Pancreas (tissue), 10 donors: ENCODE results near the gene USHBP1. TPM values are rescaled to one million over a fixed set of nuclear protein-coding genes. Genes with fewer than 3 reads are reported as not detected.
A peak's percentile ranks its signal among the peaks of the same experiment; 100 is the strongest.

Source experiments
- ATAC-seq, 4 donors: fragments of 200-7000 bp; cut with Tn5 transposase; one replicate each; pipeline versions ENCODE4 v1.8.0 to v1.9.1; 2020; ENCODE audit warnings: mild to moderate bottlenecking in 4 of 4, moderate library complexity in 4 of 4
- DNase-seq, 6 donors: peaks; one replicate each; pipeline ENCODE4 v3.0.0-alpha.2; 2020
- FAIRE-seq: peaks from 2 replicates; lab custom pipeline; 2012; peaks lifted over from hg19 to GRCh38; lab: Jason Lieb, UNC
- H3K27ac ChIP-seq, 4 donors: fragments of 200-600 bp; sonication (generic); 1 replicate in 3 of 4; 2 replicates in 1 of 4; pipeline versions ENCODE4 v1.5.0 to v1.8.0; 2020
- H3K27me3 ChIP-seq, 4 donors: fragments of 200-600 bp; one replicate each; pipeline ENCODE4 v1.8.0; 2021
- H3K36me3 ChIP-seq, 3 donors: fragments of 200-600 bp; sonication (generic) in 1 of 3; one replicate each; pipeline versions ENCODE4 v1.5.0 to v1.8.0; 2020 to 2021
- H3K4me1 ChIP-seq, 3 donors: fragments of 200-600 bp; one replicate each; pipeline ENCODE4 v1.8.0; 2021
- H3K4me3 ChIP-seq, 4 donors: fragments of 200-600 bp; sonication (generic) in 2 of 4; one replicate each; pipeline versions ENCODE4 v1.5.0 to v1.8.0; 2020 to 2021
- H3K9me3 ChIP-seq, 4 donors: fragments of 200-600 bp; one replicate each; pipeline ENCODE4 v1.8.0; 2021
- CTCF ChIP-seq, 4 donors: fragments of 200-600 bp; sonication (generic) in 3 of 4; IDR thresholded peaks; one replicate each; pipeline versions ENCODE4 v1.5.0 to v1.8.0; 2021; ENCODE audit warnings: antibody characterized with exemption in 4 of 4
- WGBS, 2 donors: extraction: QIAGEN DNeasy Blood & Tissue Kit; methylation state at CpG; one replicate each; pipeline ENCODE4 v1.1.7; 2013; 5-methylcytosine and 5-hydroxymethylcytosine counted together
- intact Hi-C, 3 donors: fragments of 100-400 bp; cut with DNase I; formaldehyde crosslinking; loops; one replicate each; pipeline versions ENCODE4 v1.11.1 to v1.14.2; 2022
- polyA plus RNA-seq, 2 donors: library from polyadenylated mRNA; stranded (reverse); fragments of 200-250 nt; gene quantifications; one replicate each; pipeline ENCODE4 v1.2.3, GENCODE V29; 2013
- total RNA-seq, 6 donors: library from RNA; stranded (reverse); fragmentation: NEBNext Ultra II Directional in 4 of 6; extraction: Animal tissue kit (Norgen Biotek cat#: 25700) in 4 of 6; gene quantifications; one replicate each; pipeline versions ENCODE4 v1.2.1 to v1.2.4, GENCODE V29; 2021 to 2023
- donor health status: healthy with polysubstance abuse.
- donor health status: DM: no; HTN: no; CAD: no; lungs with moderate emphysema.
- donor health status: DM: no; HTN: no; CAD: no.
- donor health status: control.
- donor health status: control.
- donor health status: Bipolar disorder and iron deficiency.
- donor health status: DM: yes; HTN: yes; CAD: no.
- donor health status: DM: no; HTN: no; CAD: no.
- donor health status: DM: no; HTN: no; CAD: no.
- donor health status: DM: yes; HTN: yes; CAD: no.

The USHBP1 gene
- total and polyA plus RNA-seq, 8 donors, result 1.2 to 11.1 (median 2.1) TPM

- intact Hi-C loops, result no loop called here
- ATAC-seq (no peak), DNase-seq (no peak), FAIRE-seq (no peak)
- H3K4me3 ChIP-seq, result no peak overlapping the region
- peaks cover 0 to 7% (median 0%) of the 10 kb centered on the region in 3 donors for H3K4me1 ChIP-seq
- H3K36me3 ChIP-seq, result no peaks in the 10 kb centered on the region
- H3K27me3 ChIP-seq, result no peaks in the 10 kb centered on the region
- WGBS, 2 donors, result 88 to 89% methylated on average over 7 of the region's 7 CpGs
- H3K27ac ChIP-seq, result no peak overlapping the region
- TF ChIP-seq CTCF (IDR thresholded peaks at IDR 0.05), result no peak
- H3K9me3 ChIP-seq, result no peaks in the 10 kb centered on the region
Measured at GRCh38 chr19:17266026-17266425, 1.5 kb upstream of the USHBP1 start.

GRCh38 chr19:17263712-17264640 lies 569 bp downstream of the USHBP1 start:
- peak in 1 of 6 donors; percentile 64 for DNase-seq
- Histone ChIP-seq H3K36me3 (no peaks in the 10 kb centered on the region), H3K27me3 (no peaks in the 10 kb centered on the region), H3K4me1 (peaks cover 4 to 15% (median 14%) of the 10 kb centered on the region in 3 donors), H3K27ac (no peak overlapping the region), H3K4me3 (no peak overlapping the region), H3K9me3 (no peaks in the 10 kb centered on the region)
- no peak for FAIRE-seq
- intact Hi-C loops, result no loop called here
- 83 to 85% methylated on average over 23 of the region's 23 CpGs for WGBS, 2 donors
- no peak for ATAC-seq
- no peak for TF ChIP-seq CTCF (IDR thresholded peaks at IDR 0.05)

- ATAC-seq, result no peak
- TF ChIP-seq CTCF (IDR thresholded peaks at IDR 0.05), result no peak
- FAIRE-seq, result no peak
- Histone ChIP-seq H3K4me3 (no peak overlapping the region), H3K9me3 (no peaks in the 10 kb centered on the region), H3K27me3 (no peaks in the 10 kb centered on the region), H3K27ac (no peak overlapping the region), H3K36me3 (no peaks in the 10 kb centered on the region), H3K4me1 (peaks cover 4 to 19% (median 9%) of the 10 kb centered on the region in 3 donors)
- peak in 1 of 6 donors; percentile 54 for DNase-seq
- intact Hi-C loops, result no loop called here
- 81 to 90% methylated on average over 16 of the region's 16 CpGs for WGBS, 2 donors
Measured at GRCh38 chr19:17262557-17262956, 2.0 kb downstream of the USHBP1 start.

- 9 to 10% methylated on average over 15 of the region's 15 CpGs for WGBS, 2 donors
- H3K27ac ChIP-seq, result peak overlapping the region in 3 of 4 donors; percentile 51 to 66 (median 54)
- peaks cover 4 to 19% (median 9%) of the 10 kb centered on the region in 3 donors for H3K4me1 ChIP-seq
- H3K9me3 ChIP-seq, result no peaks in the 10 kb centered on the region
- no peak overlapping the region for H3K4me3 ChIP-seq
- ATAC-seq (peak; percentile 92 to 95 (median 93)), DNase-seq (peak; percentile 82 to 95 (median 91)), FAIRE-seq (no peak)
- H3K36me3 ChIP-seq, result no peaks in the 10 kb centered on the region
- intact Hi-C loops, result no loop called here
- H3K27me3 ChIP-seq, result no peaks in the 10 kb centered on the region
- peak; percentile 83 to 93 (median 87) for TF ChIP-seq CTCF (IDR thresholded peaks at IDR 0.05)
Measured at GRCh38 chr19:17260842-17261325, 3.7 kb downstream of the USHBP1 start.
